Astrocyte of the spinal cord (primary cell): Measurements from ENCODE around the gene PRSS56.

Source experiments
- DNase-seq: peaks from one replicate; pipeline ENCODE4 v3.0.0; 2011; ENCODE audit warnings: low read depth, low spot score
- H3K4me3 ChIP-seq: 2 replicates; pipeline ENCODE4 v1.5.1; 2011; ENCODE audit warnings: low read depth, mild to moderate bottlenecking, low read length, moderate library complexity
- in situ Hi-C: cut with HindIII; loops from 2 replicates; pipeline ENCODE4 v1.10.0; 2017; ENCODE audit warnings: low sequenced_read_pairs
- TF ChIP-seq, protein P1 (sequence below): IDR thresholded peaks from 2 replicates; pipeline ENCODE4 v1.5.1; 2012; ENCODE audit warnings: low read depth, mild to moderate bottlenecking, low read length, inconsistent platforms

Gene PRSS56

DNA sequence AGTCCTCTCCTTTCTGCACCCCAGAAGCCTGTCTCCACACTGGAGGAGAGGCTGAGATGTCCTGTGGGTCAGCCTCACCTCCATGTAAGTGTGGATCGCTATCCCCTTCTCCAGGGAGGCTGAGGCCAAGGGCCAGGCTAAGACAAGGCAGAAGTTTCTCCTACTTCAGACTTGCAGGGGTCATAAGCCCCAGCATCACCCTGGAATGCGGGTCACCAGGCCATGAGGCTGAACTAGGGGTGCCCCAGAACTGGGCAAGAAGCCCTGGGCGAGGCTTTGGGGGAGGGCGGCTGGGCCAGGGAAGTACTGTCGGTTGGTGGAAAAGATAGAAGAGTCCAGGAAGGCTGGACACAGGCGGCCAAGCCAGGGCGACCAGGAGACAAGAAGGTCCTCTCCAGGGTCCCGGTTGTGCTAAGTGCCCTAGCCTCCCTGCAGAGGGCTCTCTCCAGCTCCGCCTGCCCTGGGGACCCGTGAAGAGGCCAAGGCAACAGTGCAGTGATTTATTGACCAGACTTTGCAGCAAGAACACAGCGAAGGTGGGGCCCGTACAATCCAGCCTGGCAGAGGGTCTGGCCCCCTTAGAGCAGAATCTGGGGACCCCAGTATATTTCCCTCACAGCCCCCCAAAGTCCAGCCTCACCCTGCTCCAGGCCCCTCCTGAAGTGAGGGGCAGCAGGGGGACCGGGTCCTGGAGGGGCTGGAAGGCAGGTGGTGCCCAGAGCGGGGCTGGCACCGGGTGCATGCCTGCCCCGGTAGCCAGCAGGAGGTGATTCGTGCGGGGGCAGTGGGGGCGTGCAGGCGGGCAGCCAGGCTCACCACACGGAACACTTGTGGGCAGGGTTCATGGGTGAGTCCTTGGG lies 40.6 kb upstream of the PRSS56 start:
- in situ Hi-C loops: no loop called here
- H3K4me3 ChIP-seq: no peak overlapping the region
- no peak for DNase-seq
- TF ChIP-seq, protein P1, sequence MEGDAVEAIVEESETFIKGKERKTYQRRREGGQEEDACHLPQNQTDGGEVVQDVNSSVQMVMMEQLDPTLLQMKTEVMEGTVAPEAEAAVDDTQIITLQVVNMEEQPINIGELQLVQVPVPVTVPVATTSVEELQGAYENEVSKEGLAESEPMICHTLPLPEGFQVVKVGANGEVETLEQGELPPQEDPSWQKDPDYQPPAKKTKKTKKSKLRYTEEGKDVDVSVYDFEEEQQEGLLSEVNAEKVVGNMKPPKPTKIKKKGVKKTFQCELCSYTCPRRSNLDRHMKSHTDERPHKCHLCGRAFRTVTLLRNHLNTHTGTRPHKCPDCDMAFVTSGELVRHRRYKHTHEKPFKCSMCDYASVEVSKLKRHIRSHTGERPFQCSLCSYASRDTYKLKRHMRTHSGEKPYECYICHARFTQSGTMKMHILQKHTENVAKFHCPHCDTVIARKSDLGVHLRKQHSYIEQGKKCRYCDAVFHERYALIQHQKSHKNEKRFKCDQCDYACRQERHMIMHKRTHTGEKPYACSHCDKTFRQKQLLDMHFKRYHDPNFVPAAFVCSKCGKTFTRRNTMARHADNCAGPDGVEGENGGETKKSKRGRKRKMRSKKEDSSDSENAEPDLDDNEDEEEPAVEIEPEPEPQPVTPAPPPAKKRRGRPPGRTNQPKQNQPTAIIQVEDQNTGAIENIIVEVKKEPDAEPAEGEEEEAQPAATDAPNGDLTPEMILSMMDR: no peak

DNA sequence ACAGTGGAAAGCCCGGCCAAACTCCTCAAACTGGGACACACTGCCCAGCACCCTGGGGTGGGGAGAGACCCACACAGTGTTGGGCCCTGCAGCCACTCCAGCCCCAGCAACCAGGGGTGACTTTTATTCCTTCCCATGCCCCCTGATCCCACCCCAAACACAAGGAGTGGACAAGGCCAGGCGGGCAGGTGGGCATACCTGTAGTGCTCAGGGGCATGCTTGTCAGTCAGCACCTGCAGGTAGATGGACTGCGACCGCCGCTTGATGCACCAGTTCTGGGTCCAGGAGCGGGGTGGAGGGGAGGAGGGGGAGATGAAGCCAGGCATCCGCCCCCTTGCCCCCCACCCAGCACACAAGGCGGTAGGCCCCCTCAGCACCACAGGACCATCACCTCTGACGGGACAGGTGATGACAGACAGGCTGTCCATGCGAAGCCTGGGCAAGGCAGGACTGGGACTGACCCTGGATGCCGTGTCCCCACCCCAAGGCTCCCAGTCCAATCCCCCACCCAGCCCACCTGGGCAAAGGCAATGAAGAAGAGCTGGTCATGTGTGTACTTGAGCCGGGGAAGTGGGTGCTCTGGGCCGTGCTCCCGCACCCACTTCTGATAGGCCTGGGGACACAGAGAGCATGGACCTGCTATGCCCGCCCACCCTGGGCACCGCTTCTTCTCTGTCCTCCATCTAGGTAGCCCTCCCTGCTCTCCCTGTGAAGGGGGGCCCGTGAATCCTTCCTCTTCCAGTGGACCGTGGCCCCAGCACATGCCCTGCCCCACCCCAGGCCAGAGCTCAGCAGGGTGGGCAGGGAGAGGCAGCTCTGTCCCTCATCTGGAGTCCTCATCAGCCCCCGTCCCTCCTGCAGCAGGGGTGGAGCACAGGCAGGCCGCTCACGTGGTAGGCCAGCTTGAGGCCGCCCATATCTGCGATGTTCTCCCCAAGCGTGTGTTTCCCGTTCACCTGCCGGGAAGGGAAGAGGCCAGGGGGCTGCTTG lies 39.7 kb upstream of the PRSS56 start:
- in situ Hi-C loops: no loop called here
- no peak overlapping the region for H3K4me3 ChIP-seq
- no peak for DNase-seq
- TF ChIP-seq, protein P1: no peak

DNA sequence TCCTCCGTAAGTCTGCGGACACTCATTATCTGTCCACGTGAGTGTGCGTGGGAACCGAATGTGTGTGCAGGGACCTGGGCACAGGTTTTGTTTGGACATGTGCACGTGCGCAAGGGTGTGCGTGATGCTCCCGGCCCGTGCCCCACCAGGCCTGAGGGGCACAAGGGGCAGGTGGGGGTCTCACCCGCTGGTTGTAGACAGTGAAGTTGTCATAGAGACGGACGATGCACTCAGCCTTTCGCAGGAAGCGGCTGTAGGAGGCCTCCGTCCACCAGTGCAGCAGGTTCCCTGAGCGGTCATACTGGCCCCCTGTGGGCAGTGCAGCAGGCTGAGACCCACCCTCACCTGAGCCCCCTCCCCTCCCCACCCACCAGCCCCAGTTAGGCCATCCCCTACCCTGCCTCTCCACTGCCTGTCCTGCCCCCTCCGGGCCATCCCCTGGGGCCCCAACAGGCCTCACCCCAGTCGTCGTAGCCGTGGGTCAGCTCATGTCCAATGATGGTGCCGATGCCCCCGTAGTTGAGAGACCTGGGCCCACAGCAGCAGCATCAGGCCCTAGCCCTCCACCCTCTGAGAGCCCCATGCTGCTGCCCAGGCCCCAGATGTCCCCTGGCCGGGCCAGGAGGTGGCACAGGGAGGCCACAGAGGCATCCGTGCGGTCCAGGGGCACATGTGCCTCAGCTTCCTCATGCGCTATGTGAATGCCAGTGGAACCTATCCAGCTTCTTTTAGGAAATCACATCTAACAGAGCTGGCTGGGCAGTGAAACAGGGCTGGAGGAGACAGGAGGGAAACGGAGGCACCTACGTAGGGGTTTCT lies 38.7 kb upstream of the PRSS56 start:
- TF ChIP-seq, protein P1: no peak
- no peak overlapping the region for H3K4me3 ChIP-seq
- in situ Hi-C loops: no loop called here
- no peak for DNase-seq

DNA sequence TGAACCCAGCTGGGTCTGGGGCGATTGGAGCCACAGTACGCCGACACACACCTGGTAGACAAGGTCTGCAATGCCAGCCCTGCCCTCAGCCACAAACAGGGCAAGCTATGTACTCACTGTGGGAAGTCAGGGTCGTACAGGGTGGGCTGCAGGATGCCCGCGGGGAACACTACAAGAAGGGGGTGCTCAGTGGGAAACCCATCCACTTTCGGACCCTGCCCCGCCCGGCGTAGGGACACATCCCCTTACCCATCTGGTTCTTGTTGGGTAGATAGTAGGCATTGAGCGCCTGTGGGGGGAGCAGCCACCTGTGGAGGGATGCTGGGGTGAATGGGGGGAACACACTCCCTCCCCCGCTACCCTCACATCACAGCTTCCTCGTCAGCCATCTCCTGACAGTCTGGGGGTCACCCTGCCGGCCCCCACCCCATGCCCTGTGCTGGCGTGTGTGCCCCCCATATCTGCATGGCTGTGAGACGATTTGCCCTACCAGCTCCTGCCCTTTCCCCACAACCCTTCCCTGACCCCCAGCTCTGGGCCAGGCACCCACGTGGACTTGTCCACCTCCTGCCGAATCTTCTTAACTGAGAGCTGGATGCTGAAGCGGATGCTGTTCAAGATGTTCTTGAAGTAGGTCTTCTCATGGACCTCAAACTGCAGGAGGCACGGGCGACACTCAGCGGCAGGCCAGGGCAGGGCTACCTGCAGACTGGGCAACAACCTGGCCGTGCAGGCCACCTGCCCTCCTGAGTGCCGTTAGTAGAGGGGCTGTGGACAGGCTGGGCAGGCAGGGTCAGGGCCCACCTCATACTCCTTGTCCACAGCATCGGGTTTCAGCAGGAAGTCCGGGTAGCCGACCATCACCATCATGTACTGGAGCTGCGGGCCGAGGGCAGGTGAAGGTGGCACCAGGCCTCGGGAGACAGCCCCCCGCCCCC lies 37.6 kb upstream of the PRSS56 start:
- TF ChIP-seq, protein P1: no peak
- in situ Hi-C loops: no loop called here
- no peak for DNase-seq
- H3K4me3 ChIP-seq: no peak overlapping the region

DNA sequence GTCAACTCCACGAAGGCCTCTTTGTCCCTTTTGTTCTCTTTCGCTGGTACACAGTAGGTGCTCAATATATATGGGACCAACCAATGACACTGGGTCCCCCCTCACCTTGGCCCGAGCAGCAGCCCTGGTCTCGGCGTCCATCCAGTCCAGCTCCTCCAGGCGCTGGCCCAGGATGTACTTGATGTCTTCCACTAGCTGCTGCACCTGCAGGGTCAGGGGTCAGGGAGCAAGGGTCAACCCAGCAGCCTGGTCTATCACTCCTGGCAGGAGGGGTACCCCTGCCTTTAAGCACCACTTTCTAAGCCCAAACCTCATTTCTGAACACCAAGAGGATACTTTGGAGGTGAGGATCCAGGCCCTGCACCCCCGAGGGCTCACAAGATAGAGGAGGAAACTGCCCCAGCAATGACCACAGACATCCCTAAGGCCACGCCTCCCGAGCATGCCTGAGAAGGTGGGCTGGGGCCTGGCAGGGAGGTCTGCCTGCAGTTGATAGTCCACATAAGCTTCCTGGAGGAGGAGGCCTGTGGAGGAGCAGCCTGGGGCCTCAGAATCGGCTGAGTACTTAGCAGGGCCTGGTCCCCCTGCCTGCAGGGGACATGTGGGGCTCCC lies 36.8 kb upstream of the PRSS56 start:
- no peak overlapping the region for H3K4me3 ChIP-seq
- TF ChIP-seq, protein P1: no peak
- no peak for DNase-seq
- in situ Hi-C loops: no loop called here
